SK-N-SH (cell line): ENCODE results near the gene TDRKH.

Source experiments
- CHD2 ChIP-seq: fragments of 150-350 bp; IDR thresholded peaks from 2 replicates; pipeline ENCODE4 v1.6.1; 2018; ENCODE audit warnings: low read length; ENCODE audit not compliant: partially characterized antibody
- EZH2phosphoT487 ChIP-seq: fragments of 200-600 bp; sonication (generic); IDR thresholded peaks from 2 replicates; pipeline ENCODE4 v1.6.1; 2017; ENCODE audit warnings: low read depth, mixed run types, mild to moderate bottlenecking, antibody characterized with exemption, moderate library complexity, borderline replicate concordance
- FOSL2 ChIP-seq: IDR thresholded peaks from 2 replicates; pipeline ENCODE4 v1.4.0; 2012; ENCODE audit warnings: low read depth, mild to moderate bottlenecking, moderate library complexity, borderline replicate concordance
- FOXJ3 ChIP-seq: sonication (generic); formaldehyde crosslinking; IDR thresholded peaks from 2 replicates; pipeline ENCODE4 v1.5.1; 2020; ENCODE audit warnings: mild to moderate bottlenecking, missing genetic modification reagents
- GATA2 ChIP-seq: sonication (generic); formaldehyde crosslinking; IDR thresholded peaks from 2 replicates; pipeline ENCODE4 v1.5.0; 2020; ENCODE audit warnings: mild to moderate bottlenecking, missing genetic modification reagents
- MAX ChIP-seq: IDR thresholded peaks from 2 replicates; pipeline ENCODE4 v1.4.0; 2012; ENCODE audit warnings: low read depth
- POLR2AphosphoS5 ChIP-seq: IDR thresholded peaks from 2 replicates; pipeline ENCODE4 v1.6.1; 2012; ENCODE audit warnings: low read depth, low read length
- TF ChIP-seq, protein P1 (sequence below): fragments of 200-600 bp; sonication (generic); IDR thresholded peaks from 2 replicates; pipeline ENCODE4 v1.6.1; 2017; ENCODE audit warnings: antibody characterized with exemption, mild to moderate bottlenecking, moderate library complexity

DNA sequence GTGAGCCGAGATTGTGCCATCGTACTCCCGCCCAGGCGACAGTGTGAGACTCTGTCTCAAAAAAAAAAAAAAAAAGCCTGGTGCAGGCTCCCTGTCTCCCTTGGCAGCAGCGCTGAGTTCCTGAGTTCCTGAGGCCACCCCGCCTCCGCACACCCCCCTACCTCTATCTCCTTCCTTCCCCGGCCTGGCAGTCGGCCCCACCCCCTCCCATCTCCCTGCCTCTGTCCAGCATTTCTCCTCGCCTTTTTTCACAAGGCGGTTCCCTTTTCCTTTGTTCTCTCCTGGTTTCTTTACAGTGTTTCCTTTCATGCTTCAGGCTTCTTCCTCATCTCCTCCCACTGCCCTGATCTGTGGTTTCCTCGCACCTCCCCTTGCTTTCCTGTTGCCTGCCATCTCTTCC lies 38.6 kb upstream of the TDRKH start:
- TF ChIP-seq FOXJ3 (CRISPR knock-in tag) (no peak), POLR2AphosphoS5 (no peak), MAX (no peak), FOSL2 (no peak), EZH2phosphoT487 (no peak), GATA2 (no peak), CHD2 (no peak)
- TF ChIP-seq, protein P1, sequence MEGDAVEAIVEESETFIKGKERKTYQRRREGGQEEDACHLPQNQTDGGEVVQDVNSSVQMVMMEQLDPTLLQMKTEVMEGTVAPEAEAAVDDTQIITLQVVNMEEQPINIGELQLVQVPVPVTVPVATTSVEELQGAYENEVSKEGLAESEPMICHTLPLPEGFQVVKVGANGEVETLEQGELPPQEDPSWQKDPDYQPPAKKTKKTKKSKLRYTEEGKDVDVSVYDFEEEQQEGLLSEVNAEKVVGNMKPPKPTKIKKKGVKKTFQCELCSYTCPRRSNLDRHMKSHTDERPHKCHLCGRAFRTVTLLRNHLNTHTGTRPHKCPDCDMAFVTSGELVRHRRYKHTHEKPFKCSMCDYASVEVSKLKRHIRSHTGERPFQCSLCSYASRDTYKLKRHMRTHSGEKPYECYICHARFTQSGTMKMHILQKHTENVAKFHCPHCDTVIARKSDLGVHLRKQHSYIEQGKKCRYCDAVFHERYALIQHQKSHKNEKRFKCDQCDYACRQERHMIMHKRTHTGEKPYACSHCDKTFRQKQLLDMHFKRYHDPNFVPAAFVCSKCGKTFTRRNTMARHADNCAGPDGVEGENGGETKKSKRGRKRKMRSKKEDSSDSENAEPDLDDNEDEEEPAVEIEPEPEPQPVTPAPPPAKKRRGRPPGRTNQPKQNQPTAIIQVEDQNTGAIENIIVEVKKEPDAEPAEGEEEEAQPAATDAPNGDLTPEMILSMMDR, result no peak
